Osteoblast (primary cell): ENCODE data around the gene STYXL1. TPM values are rescaled to one million over a fixed set of nuclear protein-coding genes. Genes with fewer than 3 reads are reported as not detected.
"Not testable (repeated sequence)": the region's sequence is repeated elsewhere in the genome, so short reads cannot be mapped to it uniquely, and the experiment has no call there.

Experiments used
- DNase-seq: peaks from one replicate; pipeline ENCODE4 v3.0.0; 2011; ENCODE audit warnings: low spot score, mixed read lengths; ENCODE audit not compliant: insufficient read length; ENCODE audit errors: missing footprints
- H2AFZ ChIP-seq: 2 replicates; pipeline ENCODE4 v1.6.0; 2011; ENCODE audit warnings: mild to moderate bottlenecking, low read length
- H3K27ac ChIP-seq: 2 replicates; pipeline ENCODE4 v1.5.1; 2011; ENCODE audit warnings: mild to moderate bottlenecking, low read depth, low read length, moderate library complexity
- H3K27me3 ChIP-seq: 2 replicates; pipeline ENCODE4 v1.6.0; 2012; ENCODE audit warnings: mild to moderate bottlenecking, control low read depth, inconsistent platforms, low read length, moderate library complexity; ENCODE audit not compliant: insufficient read depth
- H3K36me3 ChIP-seq: 2 replicates; pipeline ENCODE4 v1.5.1; 2011; ENCODE audit warnings: mild to moderate bottlenecking, low read length, control low read depth, moderate library complexity; ENCODE audit not compliant: insufficient read depth
- H3K4me1 ChIP-seq: 2 replicates; pipeline ENCODE4 v1.5.1; 2011; ENCODE audit warnings: mild to moderate bottlenecking, low read length, control low read depth, moderate library complexity; ENCODE audit not compliant: insufficient read depth
- H3K4me2 ChIP-seq: 2 replicates; pipeline ENCODE4 v1.6.0; 2011; ENCODE audit warnings: mild to moderate bottlenecking, low read length; ENCODE audit not compliant: insufficient read depth
- H3K4me3 ChIP-seq: fragments of 200-600 bp; sonication (generic); 3 replicates; pipeline ENCODE4 v1.5.1; 2012; ENCODE audit warnings: mild to moderate bottlenecking, low read length, inconsistent platforms; ENCODE audit not compliant: insufficient read depth
- H3K79me2 ChIP-seq: 2 replicates; pipeline ENCODE4 v1.6.0; 2012; ENCODE audit warnings: mild to moderate bottlenecking, low read length, control low read depth, inconsistent platforms; ENCODE audit not compliant: insufficient read depth
- H3K9me3 ChIP-seq: 2 replicates; pipeline ENCODE4 v1.5.1; 2011; ENCODE audit warnings: low read depth, low read length, control low read depth
- H4K20me1 ChIP-seq: 2 replicates; pipeline ENCODE4 v1.6.0; 2012; ENCODE audit warnings: mild to moderate bottlenecking, low read length, control low read depth; ENCODE audit not compliant: insufficient read depth
- total RNA-seq: library from RNA; depleted of rRNA; stranded (reverse); fragments of >200 nt; gene quantifications from 2 replicates; pipeline ENCODE4 v1.2.3, GENCODE V29; 2012
- TF ChIP-seq, protein P1 (sequence below): IDR thresholded peaks from 2 replicates; pipeline ENCODE4 v1.5.1; 2011; ENCODE audit warnings: mild to moderate bottlenecking, low read depth, low read length, moderate library complexity; ENCODE audit errors: extremely low read depth

The STYXL1 gene
- total RNA-seq, 1 donor: 23.9 TPM

DNA sequence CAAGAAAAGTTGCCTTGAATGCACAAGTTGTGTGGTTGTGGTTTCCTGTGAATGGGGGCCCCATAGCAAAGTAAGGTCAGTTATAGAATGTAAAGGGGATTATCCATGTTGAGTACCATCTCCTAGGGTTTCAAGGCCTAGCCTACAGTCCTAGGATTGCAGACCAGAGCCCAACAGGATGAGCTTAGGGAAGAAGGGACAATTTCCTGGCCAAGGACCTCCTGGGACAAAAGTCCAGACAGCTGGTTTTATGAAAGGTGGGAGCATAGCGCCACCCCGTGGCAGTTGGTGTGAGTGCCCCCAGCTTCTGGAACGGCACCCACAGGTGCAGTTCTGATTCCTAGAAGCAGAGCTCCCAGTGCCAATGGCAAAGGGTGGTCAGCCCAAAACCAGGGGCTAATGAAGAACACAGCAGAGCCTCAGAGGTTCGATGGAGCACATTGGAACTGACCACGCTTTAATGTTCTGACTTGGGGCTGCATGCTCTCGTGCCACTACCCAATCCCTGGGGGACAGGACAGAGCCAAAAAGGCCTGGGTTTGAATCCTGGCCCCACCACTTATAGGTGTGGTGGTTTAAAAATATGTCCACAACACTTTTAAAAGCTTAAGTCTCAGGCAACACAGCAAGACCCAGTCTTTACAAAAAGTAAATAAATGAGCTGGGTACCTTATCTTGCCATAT lies 27.6 kb downstream of the STYXL1 start:
- H2AFZ ChIP-seq: no peak overlapping the region
- TF ChIP-seq, protein P1, sequence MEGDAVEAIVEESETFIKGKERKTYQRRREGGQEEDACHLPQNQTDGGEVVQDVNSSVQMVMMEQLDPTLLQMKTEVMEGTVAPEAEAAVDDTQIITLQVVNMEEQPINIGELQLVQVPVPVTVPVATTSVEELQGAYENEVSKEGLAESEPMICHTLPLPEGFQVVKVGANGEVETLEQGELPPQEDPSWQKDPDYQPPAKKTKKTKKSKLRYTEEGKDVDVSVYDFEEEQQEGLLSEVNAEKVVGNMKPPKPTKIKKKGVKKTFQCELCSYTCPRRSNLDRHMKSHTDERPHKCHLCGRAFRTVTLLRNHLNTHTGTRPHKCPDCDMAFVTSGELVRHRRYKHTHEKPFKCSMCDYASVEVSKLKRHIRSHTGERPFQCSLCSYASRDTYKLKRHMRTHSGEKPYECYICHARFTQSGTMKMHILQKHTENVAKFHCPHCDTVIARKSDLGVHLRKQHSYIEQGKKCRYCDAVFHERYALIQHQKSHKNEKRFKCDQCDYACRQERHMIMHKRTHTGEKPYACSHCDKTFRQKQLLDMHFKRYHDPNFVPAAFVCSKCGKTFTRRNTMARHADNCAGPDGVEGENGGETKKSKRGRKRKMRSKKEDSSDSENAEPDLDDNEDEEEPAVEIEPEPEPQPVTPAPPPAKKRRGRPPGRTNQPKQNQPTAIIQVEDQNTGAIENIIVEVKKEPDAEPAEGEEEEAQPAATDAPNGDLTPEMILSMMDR: peak; percentile 88
- H4K20me1 ChIP-seq: peaks cover 6% of the 10 kb centered on the region
- H3K4me1 ChIP-seq: no peaks in the 10 kb centered on the region
- H3K4me2 ChIP-seq: no peak overlapping the region
- no peaks in the 10 kb centered on the region for H3K9me3 ChIP-seq
- peaks cover 42% of the 10 kb centered on the region for H3K36me3 ChIP-seq
- H3K27ac ChIP-seq: no peak overlapping the region
- no peak overlapping the region for H3K4me3 ChIP-seq
- no peaks in the 10 kb centered on the region for H3K27me3 ChIP-seq
- no peak for DNase-seq
- no peaks in the 10 kb centered on the region for H3K79me2 ChIP-seq

GRCh38 chr7:76018520-76018919 lies 29.3 kb downstream of the STYXL1 start:
- not testable (repeated sequence) for H3K4me3 ChIP-seq, H3K4me2 ChIP-seq, H3K9me3 ChIP-seq, H3K27ac ChIP-seq, H3K27me3 ChIP-seq, H3K79me2 ChIP-seq, DNase-seq, H3K4me1 ChIP-seq, H4K20me1 ChIP-seq, H2AFZ ChIP-seq
- H3K36me3 ChIP-seq: peaks cover 41% of the 10 kb centered on the region

- TF ChIP-seq, protein P1: no peak
- Histone ChIP-seq H3K27me3 (no peaks in the 10 kb centered on the region), H3K79me2 (no peaks in the 10 kb centered on the region), H3K4me2 (no peak overlapping the region), H3K36me3 (peaks cover 23% of the 10 kb centered on the region), H3K4me3 (no peak overlapping the region), H3K9me3 (no peaks in the 10 kb centered on the region), H2AFZ (no peak overlapping the region), H4K20me1 (peaks cover 6% of the 10 kb centered on the region), H3K27ac (no peak overlapping the region), H3K4me1 (no peaks in the 10 kb centered on the region)
- no peak for DNase-seq
Measured at GRCh38 chr7:76016191-76016947, 31.4 kb downstream of the STYXL1 start.

DNA sequence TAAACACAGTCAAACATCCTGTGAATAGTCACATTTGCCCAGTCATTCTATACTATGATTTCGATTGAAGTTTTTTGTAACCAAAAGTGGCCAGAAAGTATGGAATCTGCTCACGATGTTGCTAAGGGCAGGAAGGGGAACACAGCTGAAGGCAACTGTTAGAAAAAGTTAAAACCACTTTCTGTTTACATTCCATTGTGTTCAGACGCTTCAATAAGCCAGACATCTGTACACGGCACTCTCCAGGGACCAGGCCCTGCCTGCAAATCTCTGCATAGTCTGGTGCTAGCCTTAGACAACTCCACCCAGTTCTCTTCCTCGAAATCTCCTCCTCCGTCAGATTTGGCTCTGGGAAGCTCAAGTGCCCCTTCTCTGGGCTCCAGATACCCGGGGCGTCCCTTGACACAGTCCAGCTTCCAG lies 36.3 kb downstream of the STYXL1 start:
- Histone ChIP-seq H3K4me3 (no peak overlapping the region), H3K27me3 (no peaks in the 10 kb centered on the region), H3K4me1 (peaks cover 15% of the 10 kb centered on the region), H2AFZ (no peak overlapping the region), H3K79me2 (no peaks in the 10 kb centered on the region), H3K36me3 (peaks cover 4% of the 10 kb centered on the region), H3K9me3 (no peaks in the 10 kb centered on the region), H3K4me2 (no peak overlapping the region), H4K20me1 (peaks cover 4% of the 10 kb centered on the region), H3K27ac (no peak overlapping the region)
- peak; percentile 83 for DNase-seq
- TF ChIP-seq, protein P1: no peak
